Type B pancreatic cell (in vitro differentiated cells): ENCODE results near the gene CRAT. TPM values are rescaled to one million over a fixed set of nuclear protein-coding genes. Genes with fewer than 3 reads are reported as not detected.

Experiments used
- DNase-seq: peaks from one replicate; pipeline ENCODE4 v3.0.0; 2021; ENCODE audit warnings: mixed read lengths; ENCODE audit not compliant: unreplicated experiment; ENCODE audit errors: extremely low spot score
- H3K27ac Mint-ChIP-seq: 2 replicates; pipeline ENCODE4 v1.8.0; 2021; ENCODE audit warnings: mild to moderate bottlenecking, mixed read lengths
- H3K27me3 Mint-ChIP-seq: 2 replicates; pipeline ENCODE4 v1.8.0; 2021; ENCODE audit warnings: mixed read lengths
- H3K36me3 Mint-ChIP-seq: 2 replicates; pipeline ENCODE4 v1.8.0; 2021; ENCODE audit warnings: mixed read lengths
- H3K4me1 Mint-ChIP-seq: one replicate; pipeline ENCODE4 v1.8.0; 2021; ENCODE audit warnings: mixed read lengths; ENCODE audit not compliant: unreplicated experiment
- H3K4me3 Mint-ChIP-seq: 2 replicates; pipeline ENCODE4 v1.8.0; 2021; ENCODE audit warnings: mild to moderate bottlenecking, mixed read lengths
- H3K9me3 Mint-ChIP-seq: 2 replicates; pipeline ENCODE4 v1.8.0; 2021; ENCODE audit warnings: mixed read lengths
- CTCF ChIP-seq: fragments of 200-600 bp; sonication (generic); conservative IDR thresholded peaks from 2 replicates; pipeline ENCODE4 v1.5.0; 2021; ENCODE audit warnings: antibody characterized with exemption, mild to moderate bottlenecking
- total RNA-seq: library from RNA; stranded (reverse); gene quantifications from 2 replicates; pipeline ENCODE4 v1.2.1, GENCODE V29; 2021; ENCODE audit warnings: low replicate concordance

The CRAT gene
- total RNA-seq, 1 donor from 2014 or later = 28.4 TPM

DNA sequence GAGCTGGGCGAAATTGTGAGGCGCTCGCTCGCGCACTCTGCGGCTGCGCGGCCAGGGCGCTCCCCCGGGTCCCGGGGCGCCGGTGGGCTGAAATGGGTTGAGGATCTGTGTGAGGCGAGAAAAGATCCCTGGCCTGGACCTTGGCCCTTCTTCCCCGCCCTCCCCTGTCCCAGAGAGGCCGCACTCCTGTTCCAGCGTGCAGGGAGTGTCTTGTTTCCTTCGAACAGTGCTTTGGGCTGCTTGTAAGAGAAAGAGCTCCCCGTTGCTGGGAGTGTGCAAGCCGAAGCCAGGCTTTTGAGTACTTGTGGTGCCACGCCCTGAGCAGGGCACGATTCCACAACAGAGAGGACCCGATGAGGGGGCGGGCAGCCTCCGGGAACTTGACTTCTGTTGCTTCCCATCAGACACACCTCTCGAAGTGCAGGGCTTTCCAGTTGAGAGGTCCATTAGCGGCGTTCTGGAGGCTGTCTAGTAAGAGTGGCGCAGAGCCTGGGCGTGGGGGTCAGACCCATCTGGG, 29.1 kb downstream of the CRAT start:
- no peaks in the 10 kb centered on the region for H3K9me3 Mint-ChIP-seq
- peak overlapping the region; percentile 91 for H3K4me3 Mint-ChIP-seq
- peaks cover 10% of the 10 kb centered on the region for H3K4me1 Mint-ChIP-seq
- H3K27me3 Mint-ChIP-seq = no peaks in the 10 kb centered on the region
- DNase-seq = no peak
- peak overlapping the region; percentile 85 for H3K27ac Mint-ChIP-seq
- H3K36me3 Mint-ChIP-seq = no peaks in the 10 kb centered on the region
- TF ChIP-seq CTCF = no peak

GRCh38 chr9:129080601-129081387, 29.8 kb downstream of the CRAT start, which contains the start of gene DOLPP1:
Gene DOLPP1, plus strand, starts transcription at chr9:129081111. Its CDS starts 21 bp downstream, at chr9:129081132.
- H3K9me3 Mint-ChIP-seq = no peaks in the 10 kb centered on the region
- no peak for TF ChIP-seq CTCF
- DNase-seq = peak; percentile 100
- H3K27me3 Mint-ChIP-seq = no peaks in the 10 kb centered on the region
- H3K36me3 Mint-ChIP-seq = no peaks in the 10 kb centered on the region
- peak within 1 kb of the TSS; percentile 85 for H3K27ac Mint-ChIP-seq
- H3K4me3 Mint-ChIP-seq = peak within 1 kb of the TSS; percentile 91
- peaks cover 10% of the 10 kb centered on the region for H3K4me1 Mint-ChIP-seq

- H3K9me3 Mint-ChIP-seq = no peaks in the 10 kb centered on the region
- H3K27me3 Mint-ChIP-seq = no peaks in the 10 kb centered on the region
- no peaks in the 10 kb centered on the region for H3K36me3 Mint-ChIP-seq
- peak overlapping the region; percentile 85 for H3K27ac Mint-ChIP-seq
- H3K4me1 Mint-ChIP-seq = peaks cover 10% of the 10 kb centered on the region
- H3K4me3 Mint-ChIP-seq = peak overlapping the region; percentile 91
- TF ChIP-seq CTCF = no peak
- DNase-seq = no peak
Observed at GRCh38 chr9:129080298-129080600, 30.3 kb downstream of the CRAT start.

- Mint-ChIP-seq H3K36me3 (no peaks in the 10 kb centered on the region), H3K27ac (peak overlapping the region; percentile 85), H3K27me3 (no peaks in the 10 kb centered on the region), H3K9me3 (no peaks in the 10 kb centered on the region), H3K4me3 (peak overlapping the region; percentile 91), H3K4me1 (peaks cover 10% of the 10 kb centered on the region)
- no peak for DNase-seq
- no peak for TF ChIP-seq CTCF
Observed at GRCh38 chr9:129079829-129080228, 30.8 kb downstream of the CRAT start.

DNA sequence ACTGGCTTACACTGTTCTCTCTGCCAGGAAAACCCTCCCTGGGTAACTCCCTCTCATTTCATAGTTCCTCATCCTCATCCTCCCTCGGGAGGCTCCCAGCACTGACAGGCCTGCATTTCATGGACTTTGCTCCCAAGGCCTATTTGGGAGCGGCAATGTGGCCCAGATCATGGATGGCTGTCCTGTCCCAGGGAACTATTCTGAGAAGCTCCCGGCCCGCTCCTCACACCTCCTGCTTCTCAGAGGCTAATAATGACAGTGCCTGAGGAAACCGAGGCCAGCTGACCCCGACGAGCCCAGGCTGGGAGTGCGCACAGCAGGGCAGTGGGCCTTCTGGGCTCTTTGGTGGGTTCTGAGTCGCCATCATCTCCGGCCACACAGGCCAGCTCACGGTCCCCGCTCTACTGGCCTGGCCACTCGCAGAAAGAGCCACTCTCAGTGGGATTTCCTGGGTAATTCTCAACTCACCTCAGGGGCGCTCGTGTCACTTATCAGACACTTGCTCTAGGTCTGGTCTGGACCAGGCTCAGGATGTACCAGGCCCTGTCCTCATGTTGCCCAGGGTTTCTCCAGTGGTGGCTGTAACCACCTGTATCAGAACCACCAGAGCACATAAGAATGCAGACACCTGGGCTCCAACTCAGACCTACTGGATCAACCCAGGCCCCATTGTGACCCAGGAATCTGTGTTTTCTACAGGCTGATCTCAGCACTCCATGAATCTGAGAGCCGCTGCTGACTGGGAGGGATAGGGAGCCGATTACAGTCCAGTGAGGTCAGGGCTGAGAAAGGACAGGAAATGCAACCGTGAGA, 31.7 kb downstream of the CRAT start:
- no peak for DNase-seq
- Mint-ChIP-seq H3K27ac (peak overlapping the region; percentile 18), H3K4me1 (peaks cover 10% of the 10 kb centered on the region)

More for the DNA sequence above, 31.7 kb downstream of the CRAT start:
- TF ChIP-seq CTCF = no peak
- Mint-ChIP-seq H3K4me3 (peak overlapping the region; percentile 80), H3K36me3 (no peaks in the 10 kb centered on the region), H3K27me3 (no peaks in the 10 kb centered on the region), H3K9me3 (no peaks in the 10 kb centered on the region)
